ENCODE results near the gene DTWD2. TPM values are rescaled to one million over a fixed set of nuclear protein-coding genes. Genes with fewer than 3 reads are reported as not detected.
"Not testable (repeated sequence)": the region's sequence is repeated elsewhere in the genome, so short reads cannot be mapped to it uniquely, and the experiment has no call there.

The DTWD2 gene
- total RNA-seq, 1 donor from 2014 or later: 12.9 TPM

DNA sequence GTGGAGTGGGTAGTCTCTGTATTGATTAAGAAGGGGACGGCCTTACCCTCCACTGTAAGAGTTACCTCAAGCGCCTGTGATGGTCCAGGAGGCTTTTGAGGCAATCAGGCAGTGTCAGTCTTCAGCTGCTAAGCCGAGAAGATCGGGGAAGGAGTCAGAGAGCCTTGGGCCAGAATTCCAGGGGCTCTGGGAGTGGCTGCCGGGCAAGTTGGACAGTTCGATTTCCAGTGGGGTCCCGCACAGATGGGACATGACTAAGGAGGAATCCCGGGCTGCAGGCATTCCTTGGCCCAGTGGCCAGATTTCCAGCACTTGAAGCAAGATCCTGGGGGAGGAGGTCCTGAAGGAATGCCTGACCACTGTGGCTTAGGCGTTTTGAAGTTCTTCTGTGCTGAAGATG is 38.0 kb downstream of the DTWD2 start:
- not testable (repeated sequence) for DNase-seq (ENCODE audit: low spot score)

DNA sequence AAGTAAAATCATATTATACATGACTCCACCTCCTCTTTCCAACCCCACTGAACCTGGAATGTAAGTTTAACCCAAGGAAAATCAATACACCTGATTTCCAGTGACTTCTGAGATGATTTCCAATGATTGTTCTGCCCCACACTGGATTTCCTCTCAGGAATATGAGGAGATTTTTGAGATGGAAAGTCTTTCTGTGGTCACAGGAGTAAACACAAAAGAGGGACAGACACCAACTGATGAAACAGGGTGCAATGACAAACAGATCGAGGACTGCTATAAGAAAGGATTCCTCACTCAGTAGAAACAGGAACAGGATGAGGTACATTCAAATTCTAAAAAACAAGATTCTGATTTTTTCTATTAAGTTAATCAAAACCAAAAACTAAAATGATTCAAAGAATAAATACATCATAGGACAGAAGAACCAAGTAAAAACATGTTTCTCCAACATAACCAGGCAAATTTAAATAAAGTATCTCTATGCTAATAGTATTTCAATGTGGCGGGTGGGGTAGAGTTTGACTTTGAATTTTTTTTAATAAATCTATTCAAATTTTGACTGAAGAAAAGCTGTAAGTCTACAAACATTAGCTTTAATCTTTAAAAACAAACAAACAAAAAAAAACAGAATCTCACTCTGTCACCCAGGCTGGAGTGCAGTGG is 42.1 kb downstream of the DTWD2 start:
- no peak for DNase-seq (ENCODE audit: low spot score)

DNA sequence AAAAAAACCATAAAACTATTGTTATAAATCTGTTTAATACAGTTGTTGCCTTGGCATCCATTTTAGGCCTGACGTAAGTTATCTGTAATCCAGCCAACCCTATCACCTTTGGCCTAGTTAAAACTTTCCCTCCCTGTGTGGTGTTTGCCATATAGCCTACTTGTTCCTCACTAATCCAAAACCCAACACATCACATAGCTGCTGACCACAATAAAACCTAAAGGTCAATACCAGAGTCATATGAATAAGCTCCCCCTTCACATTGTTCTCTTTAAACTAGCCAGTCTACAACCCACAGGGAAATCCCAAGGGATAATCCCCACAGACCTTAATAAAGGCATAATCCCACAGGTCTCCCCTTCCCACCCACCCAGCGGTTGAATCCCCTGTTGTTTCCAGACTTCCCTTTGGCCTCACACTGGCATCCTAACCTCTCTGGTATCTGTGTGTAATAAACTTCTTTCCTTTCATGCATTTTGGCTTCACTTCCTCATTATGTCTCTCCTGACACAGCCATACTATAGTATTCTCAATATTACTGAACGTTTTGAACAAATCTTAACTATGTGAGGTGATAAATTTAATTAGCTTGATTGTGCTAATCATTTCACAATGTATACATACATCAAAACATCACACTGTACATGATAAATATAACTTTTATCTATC is 50.8 kb downstream of the DTWD2 start:
- DNase-seq (ENCODE audit: low spot score): no peak

DNA sequence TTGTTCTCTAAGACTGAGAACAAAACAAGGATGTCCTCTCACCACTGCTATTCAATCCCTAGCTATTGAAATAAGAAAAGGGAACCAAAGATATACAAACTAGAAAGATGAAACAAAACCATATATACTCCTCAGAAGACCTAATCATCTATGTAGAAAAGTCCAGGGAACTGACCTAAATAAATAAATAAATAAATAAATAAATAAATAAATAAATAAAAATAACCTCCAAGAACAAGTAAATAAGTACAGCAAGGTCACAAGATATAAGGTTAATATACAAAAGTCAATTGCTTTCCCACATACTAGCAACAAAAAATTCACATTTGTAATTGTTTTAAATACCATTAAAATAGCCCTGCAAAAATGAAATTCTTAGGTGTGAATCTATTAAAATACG is 54.6 kb downstream of the DTWD2 start:
- DNase-seq (ENCODE audit: low spot score): no peak

- no peak for DNase-seq (ENCODE audit: low spot score)
Measured at GRCh38 chr5:118931564-118931963, 56.8 kb downstream of the DTWD2 start.

DNA sequence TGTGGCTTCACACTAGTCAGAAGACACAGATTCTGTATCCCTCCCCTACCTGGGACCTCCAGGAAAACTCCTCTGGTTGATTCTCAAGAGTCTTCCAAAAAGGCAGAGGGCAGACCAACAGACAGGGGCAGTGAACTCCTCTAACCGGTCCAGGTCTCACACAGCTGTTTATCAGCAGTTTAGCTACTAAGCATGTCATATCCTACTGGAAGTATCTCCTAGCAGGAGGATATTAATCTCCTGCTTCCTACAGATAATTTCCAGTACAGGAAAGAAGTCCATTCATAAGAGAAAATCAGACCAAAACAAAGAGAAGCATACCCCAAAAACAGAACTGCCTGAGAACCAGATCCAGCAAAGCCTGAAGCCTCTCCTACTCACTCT is 64.3 kb downstream of the DTWD2 start:
- DNase-seq (ENCODE audit: low spot score): no peak

DNA sequence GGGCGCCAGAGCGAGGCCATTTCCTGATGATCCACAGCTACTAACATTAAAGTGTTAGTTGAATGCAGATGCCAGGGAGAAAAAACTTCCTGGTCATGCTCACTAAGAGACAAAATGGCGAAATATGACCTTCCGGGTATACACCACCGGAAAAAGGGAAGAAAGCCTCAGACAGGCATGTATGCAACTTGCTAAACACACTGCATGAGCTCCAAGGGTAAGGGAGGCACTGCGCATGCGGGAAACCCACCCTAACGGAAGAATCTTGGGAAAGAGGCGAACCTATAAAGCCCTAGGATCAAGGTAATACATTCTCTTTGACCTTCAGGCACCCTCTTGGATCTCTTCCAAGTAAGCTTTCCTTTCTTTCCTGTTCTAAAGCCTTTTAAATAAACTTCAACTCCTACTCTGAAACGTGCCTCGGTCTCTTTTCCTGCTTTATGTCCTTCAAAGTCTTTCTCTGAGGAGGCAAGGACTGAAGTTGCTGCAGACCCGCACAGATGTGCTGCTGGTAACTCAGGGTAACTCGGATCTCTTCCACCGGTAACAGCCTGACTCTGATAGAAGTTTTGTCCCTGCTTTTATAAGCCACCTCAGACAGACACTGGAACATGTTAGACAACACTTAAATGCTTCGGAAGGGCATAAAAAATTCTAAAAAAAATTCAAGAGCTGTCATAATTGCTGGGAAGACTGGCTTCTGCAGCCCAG is 64.9 kb downstream of the DTWD2 start:
- no peak for DNase-seq (ENCODE audit: low spot score)

DNA sequence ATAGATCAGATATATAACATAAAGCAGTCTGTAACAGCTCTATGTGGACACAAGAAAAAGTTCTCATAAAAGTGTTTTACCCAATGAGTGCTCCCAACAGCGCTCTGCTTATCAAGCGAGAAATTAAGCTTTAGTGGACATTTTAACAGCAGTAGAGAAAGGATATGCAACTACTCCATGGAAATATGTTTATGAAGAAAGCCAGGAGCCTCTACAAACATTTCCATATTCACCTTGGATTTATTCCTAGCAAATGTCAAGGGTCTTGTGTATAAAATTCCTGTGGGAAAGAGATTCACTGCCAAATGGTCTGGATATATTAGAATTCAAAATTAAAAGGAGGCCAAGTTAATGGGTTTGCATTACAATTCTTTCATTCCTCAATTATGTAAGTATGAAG is 66.5 kb downstream of the DTWD2 start:
- no peak for DNase-seq (ENCODE audit: low spot score)

DNA sequence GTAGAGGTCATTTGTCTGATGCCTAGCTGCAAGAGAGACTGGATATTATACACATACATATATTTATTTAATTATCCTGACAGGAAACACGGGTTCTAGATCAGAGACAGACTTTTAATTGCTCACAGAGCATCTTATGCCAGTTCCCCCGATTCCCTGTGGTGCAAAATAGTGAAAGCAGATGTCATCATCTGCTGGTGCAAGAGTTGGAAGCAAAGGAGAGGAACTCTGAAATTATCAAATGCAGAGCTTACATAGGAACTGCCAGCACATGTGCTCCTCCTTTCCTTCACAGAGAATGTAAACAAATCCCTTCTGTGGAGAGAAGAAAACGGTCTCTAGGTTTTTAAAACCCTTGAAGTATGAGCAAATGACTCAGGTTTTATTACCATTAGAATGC is 69.3 kb downstream of the DTWD2 start:
- DNase-seq (ENCODE audit: low spot score): no peak

GRCh38 chr5:118918232-118918631 is 70.1 kb downstream of the DTWD2 start:
- no peak for DNase-seq (ENCODE audit: low spot score)

DNA sequence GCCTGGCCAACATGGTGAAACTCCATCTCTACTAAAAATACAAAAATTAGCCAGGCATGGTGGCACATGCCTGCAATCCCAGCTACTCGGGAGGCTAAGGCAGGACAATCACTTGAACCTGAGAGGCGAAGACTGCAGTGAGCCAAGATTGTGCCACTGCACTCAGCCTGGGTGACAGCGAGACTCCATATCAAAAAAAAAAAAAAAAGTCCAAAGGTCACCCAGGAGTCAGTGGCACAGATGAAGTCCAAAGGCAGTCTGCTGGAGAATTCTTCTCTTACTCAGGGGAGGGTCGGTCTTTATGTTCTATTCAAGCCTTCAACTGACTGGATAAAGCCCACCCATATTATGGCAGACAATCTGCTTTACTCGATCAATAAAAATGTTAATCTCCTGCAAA is 80.8 kb downstream of the DTWD2 start:
- DNase-seq (ENCODE audit: low spot score): not testable (repeated sequence)

- no peak for DNase-seq (ENCODE audit: low spot score)
Measured at GRCh38 chr5:118906947-118907346, 81.4 kb downstream of the DTWD2 start.

DNA sequence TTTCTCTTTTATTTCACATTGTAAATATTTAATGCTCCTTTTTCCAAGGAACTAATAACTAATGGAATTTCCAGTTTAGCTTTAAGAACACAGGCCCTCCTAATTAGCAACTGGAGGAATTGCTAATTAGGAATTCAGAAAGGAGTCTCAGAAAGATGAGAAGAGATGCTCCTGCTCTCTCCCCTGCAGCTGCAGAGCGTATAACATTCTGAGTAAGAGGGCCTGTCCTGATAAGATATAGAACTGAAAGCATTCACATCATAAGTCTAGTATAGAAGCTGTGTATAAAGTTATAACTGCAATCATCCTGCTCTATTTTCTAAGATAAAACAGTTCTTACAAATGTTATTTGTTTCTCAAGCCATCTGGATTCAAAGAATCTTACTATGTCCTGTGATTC is 83.2 kb downstream of the DTWD2 start:
- no peak for DNase-seq (ENCODE audit: low spot score)

DNA sequence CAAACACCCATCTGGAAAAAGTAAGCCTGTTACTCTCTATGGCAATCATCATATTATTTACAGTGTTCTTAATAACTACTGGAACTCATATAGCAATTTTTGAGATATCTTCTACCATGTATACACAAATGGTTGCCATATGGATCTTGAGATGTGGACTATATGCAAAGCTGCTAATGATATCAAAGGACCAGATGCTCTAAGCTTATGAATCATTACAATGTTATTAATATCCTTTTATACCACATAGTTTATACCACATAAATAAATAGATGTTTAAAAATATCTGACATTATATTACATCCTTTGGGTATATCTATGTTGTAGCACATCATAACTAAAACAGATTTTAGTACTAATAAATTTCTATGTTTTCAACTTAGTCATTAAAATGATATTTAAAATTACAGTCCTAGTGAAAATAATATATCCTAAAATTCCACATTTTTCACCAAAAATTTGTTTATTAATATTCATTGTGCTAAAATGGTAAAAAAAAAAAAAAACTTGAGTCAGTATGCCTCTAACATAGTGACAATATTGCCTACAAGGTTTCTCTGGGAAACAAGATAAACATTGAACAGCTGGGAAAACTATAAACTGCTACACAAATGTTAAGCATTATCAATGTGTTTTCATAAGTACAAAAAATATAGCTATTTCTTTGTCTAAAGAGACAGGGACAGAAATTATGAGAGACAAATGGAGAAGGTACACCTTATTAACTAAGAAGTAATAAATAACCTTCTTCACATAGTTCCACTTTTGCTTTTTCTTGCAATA is 85.5 kb downstream of the DTWD2 start:
- DNase-seq (ENCODE audit: low spot score): no peak

- no peak for DNase-seq (ENCODE audit: low spot score)
Measured at GRCh38 chr5:118894709-118895108, 93.6 kb downstream of the DTWD2 start.

- no peak for DNase-seq (ENCODE audit: low spot score)
Measured at GRCh38 chr5:118891252-118891651, 97.1 kb downstream of the DTWD2 start.

DNA sequence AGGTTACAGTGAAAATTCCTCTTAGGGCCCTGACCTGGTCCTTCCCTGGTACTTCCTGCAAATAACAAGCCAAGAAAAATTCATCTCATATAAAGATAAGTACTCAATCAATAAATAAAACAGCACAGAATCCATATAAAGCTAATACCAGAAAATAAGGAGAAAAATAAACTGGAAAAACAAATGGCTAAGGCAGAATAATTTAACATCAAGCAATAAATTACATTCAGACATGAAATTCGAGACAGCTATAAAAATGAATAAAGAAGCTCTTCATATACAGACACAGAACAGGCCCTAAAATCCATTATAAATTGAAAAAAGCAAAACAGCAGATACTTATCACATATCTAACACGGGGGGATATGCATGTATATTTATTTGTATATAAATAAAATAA is 99.2 kb downstream of the DTWD2 start:
- no peak for DNase-seq (ENCODE audit: low spot score)

DNA sequence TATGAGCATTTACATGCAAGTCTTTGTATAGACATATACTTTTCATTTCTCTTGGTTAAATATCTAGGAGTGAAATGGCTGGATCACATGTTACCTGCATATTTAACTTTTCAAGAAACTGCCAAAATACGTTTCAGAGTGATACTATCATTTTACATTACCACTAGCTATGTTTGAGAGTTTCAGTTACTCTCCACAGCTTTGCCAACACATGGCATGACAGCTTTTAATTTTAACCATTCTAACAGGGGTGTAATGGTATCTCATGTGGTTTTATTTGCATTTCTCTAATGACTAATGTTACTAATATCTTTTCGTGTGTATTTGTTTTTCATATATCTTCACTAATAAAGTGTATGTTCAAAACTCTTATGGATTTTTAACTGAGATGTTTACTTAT is 99.8 kb downstream of the DTWD2 start:
- DNase-seq (ENCODE audit: low spot score): no peak

- no peak for DNase-seq (ENCODE audit: low spot score)
Measured at GRCh38 chr5:118883362-118883761, 105.0 kb downstream of the DTWD2 start.

GRCh38 chr5:118882666-118883065 is 105.7 kb downstream of the DTWD2 start:
- no peak for DNase-seq (ENCODE audit: low spot score)

DNA sequence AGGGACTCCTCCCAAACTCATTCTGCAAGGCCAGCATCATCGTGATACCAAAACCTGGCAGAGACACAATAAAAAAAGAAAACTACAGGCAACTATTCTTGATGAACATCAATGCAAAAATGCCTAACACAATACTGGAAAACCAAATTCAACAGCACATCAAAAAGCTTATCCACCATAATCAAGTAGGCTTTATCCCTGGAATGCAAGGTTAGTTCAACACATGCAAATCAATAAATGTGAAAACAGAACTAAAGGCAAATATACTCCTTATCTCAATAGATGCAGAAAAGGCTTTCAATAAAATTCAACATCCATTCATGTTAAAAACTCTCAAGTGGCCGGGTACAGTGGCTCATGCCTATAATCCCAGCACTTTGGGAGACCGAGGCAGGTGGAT is 111.5 kb downstream of the DTWD2 start:
- DNase-seq (ENCODE audit: low spot score): not testable (repeated sequence)

DNA sequence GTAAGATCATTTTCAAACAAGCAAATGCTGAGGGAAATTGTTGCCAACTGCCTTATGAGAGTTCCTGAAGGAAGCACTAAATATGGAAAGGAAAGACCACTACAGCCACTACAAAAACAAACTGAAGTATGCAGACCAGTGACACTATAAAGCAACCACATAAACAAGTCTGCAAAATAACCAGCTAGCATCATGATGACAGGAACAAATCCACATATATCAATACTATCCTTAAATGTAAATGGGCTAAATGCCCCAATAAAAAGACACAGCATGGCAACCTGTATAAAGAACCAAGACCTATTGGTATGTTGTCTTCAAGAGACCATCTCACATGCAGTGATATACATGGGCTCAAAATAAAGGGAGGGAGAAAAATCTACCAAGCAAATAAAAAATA is 113.2 kb downstream of the DTWD2 start:
- no peak for DNase-seq (ENCODE audit: low spot score)

Data from ureter (tissue), 1 donor.